OCI-LY1 (cell line): ENCODE measurements around the gene CREB1.

Experiments used
- EZH2 ChIP-seq: fragments of 200-600 bp; sonication (generic), shearing (Covaris generic); IDR thresholded peaks from 2 replicates; pipeline ENCODE4 v1.8.0; 2017; ENCODE audit warnings: borderline replicate concordance, mixed run types, mild to moderate bottlenecking, antibody characterized with exemption, low read length, moderate library complexity, mixed read lengths
- TF ChIP-seq, protein P1 (sequence below): fragments of 200-600 bp; sonication (generic), shearing (Covaris generic); IDR thresholded peaks from 2 replicates; pipeline ENCODE4 v1.5.1; 2017; ENCODE audit warnings: mild to moderate bottlenecking, antibody characterized with exemption, low read length, moderate library complexity, mixed read lengths

DNA sequence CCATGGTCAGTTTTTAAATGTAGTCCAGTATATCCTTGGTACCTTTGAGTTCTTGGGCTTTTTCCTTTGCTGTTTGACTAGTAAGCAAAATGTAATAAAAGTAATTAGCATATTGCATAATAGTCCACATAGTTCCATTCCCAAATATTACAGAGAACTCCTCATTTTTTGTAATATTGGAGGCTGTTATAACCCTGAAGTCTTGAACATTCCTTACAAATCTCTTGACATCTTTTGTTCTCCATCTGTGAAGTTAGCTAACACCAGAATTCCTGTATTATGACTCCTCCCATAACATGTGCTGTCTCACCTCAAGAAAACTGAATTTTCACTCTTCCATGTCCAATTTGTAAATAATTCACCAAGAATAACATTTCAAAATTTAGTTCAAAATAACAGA lies 17.1 kb downstream of the CREB1 start:
- TF ChIP-seq, protein P1, sequence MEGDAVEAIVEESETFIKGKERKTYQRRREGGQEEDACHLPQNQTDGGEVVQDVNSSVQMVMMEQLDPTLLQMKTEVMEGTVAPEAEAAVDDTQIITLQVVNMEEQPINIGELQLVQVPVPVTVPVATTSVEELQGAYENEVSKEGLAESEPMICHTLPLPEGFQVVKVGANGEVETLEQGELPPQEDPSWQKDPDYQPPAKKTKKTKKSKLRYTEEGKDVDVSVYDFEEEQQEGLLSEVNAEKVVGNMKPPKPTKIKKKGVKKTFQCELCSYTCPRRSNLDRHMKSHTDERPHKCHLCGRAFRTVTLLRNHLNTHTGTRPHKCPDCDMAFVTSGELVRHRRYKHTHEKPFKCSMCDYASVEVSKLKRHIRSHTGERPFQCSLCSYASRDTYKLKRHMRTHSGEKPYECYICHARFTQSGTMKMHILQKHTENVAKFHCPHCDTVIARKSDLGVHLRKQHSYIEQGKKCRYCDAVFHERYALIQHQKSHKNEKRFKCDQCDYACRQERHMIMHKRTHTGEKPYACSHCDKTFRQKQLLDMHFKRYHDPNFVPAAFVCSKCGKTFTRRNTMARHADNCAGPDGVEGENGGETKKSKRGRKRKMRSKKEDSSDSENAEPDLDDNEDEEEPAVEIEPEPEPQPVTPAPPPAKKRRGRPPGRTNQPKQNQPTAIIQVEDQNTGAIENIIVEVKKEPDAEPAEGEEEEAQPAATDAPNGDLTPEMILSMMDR, result no peak
- TF ChIP-seq EZH2, result no peak
